Gastrocnemius medialis (tissue), 4 donors: Measurements from ENCODE around the gene NUBPL. TPM values are rescaled to one million over a fixed set of nuclear protein-coding genes. Genes with fewer than 3 reads are reported as not detected.
"Not testable (repeated sequence)": the region's sequence is repeated elsewhere in the genome, so short reads cannot be mapped to it uniquely, and the experiment has no call there.

Experiments
- ATAC-seq, 2 donors: fragments of 150-250 bp; one replicate each; pipeline ENCODE4 v1.9.1; 2016
- DNase-seq, 2 donors: peaks; one replicate each; pipeline ENCODE4 v3.0.0-alpha.2; 2019
- H3K27ac ChIP-seq, 4 donors: fragments of 200-600 bp; sonication (generic); 1 replicate in 1 of 4; 2 replicates in 3 of 4; pipeline ENCODE4 v1.5.1; 2016 to 2018; ENCODE audit warnings: mild to moderate bottlenecking in 2 of 4, moderate library complexity in 1 of 4
- H3K27me3 ChIP-seq, 3 donors: fragments of 200-600 bp; sonication (generic) in 2 of 3; 1 replicate in 1 of 3; 2 replicates in 2 of 3; pipeline versions ENCODE4 v1.5.1 to v1.6.0; 2016 to 2019; ENCODE audit warnings: mild to moderate bottlenecking in 1 of 3, moderate library complexity in 1 of 3
- H3K36me3 ChIP-seq, 2 donors: fragments of 200-600 bp; sonication (generic) in 1 of 2; one replicate each; pipeline ENCODE4 v1.5.1; 2017 to 2018
- H3K4me1 ChIP-seq, 2 donors: fragments of 200-600 bp; sonication (generic) in 1 of 2; one replicate each; pipeline ENCODE4 v1.5.1; 2016 to 2017; ENCODE audit warnings: mild to moderate bottlenecking in 2 of 2
- H3K4me3 ChIP-seq, 4 donors: fragments of 200-600 bp; sonication (generic) in 3 of 4; 1 replicate in 1 of 4; 2 replicates in 3 of 4; pipeline ENCODE4 v1.5.1; 2016 to 2019; ENCODE audit warnings: mild to moderate bottlenecking in 2 of 4
- H3K9me3 ChIP-seq, 3 donors: fragments of 200-600 bp; sonication (generic) in 2 of 3; 1 replicate in 1 of 3; 2 replicates in 2 of 3; pipeline ENCODE4 v1.5.1; 2016 to 2019
- CTCF ChIP-seq, 5 experiments: fragments of 450-650 bp in 3 of 5; fragments of 200-600 bp in 2 of 5; sonication (generic) in 2 of 5; IDR thresholded peaks in 4 of 5; conservative IDR thresholded peaks in 1 of 5; 1 replicate in 4 of 5; 2 replicates in 1 of 5; pipeline ENCODE4 v1.5.1; 2016 to 2019; ENCODE audit warnings: antibody characterized with exemption in 5 of 5, mild to moderate bottlenecking in 3 of 5, moderate library complexity in 3 of 5
- POLR2A ChIP-seq, 2 donors: fragments of 450-650 bp; IDR thresholded peaks; one replicate each; pipeline ENCODE4 v1.6.1; 2017; ENCODE audit warnings: antibody characterized with exemption in 2 of 2, mild to moderate bottlenecking in 2 of 2, moderate library complexity in 2 of 2
- in situ Hi-C, 4 donors: fragments of 200-750 bp; cut with MboI; loops; one replicate each; pipeline versions ENCODE4 v1.15.0 to v1.8.0; 2017; ENCODE audit warnings: low sequenced_read_pairs in 4 of 4
- intact Hi-C: fragments of 100-400 bp; cut with DNase I; formaldehyde crosslinking; loops from one replicate; pipeline ENCODE4 v1.15.1; 2023; ENCODE audit warnings: low total_unique reads
- total RNA-seq, 4 donors: library from RNA; depleted of rRNA; stranded (reverse); fragments of >200 nt; gene quantifications; one replicate each; pipeline versions ENCODE4 v1.1.0 to v1.2.3, GENCODE V29; 2016

NUBPL gene
- total RNA-seq, 4 donors from 2014 or later, result 4.5 to 12.3 (median 7.7) TPM

DNA sequence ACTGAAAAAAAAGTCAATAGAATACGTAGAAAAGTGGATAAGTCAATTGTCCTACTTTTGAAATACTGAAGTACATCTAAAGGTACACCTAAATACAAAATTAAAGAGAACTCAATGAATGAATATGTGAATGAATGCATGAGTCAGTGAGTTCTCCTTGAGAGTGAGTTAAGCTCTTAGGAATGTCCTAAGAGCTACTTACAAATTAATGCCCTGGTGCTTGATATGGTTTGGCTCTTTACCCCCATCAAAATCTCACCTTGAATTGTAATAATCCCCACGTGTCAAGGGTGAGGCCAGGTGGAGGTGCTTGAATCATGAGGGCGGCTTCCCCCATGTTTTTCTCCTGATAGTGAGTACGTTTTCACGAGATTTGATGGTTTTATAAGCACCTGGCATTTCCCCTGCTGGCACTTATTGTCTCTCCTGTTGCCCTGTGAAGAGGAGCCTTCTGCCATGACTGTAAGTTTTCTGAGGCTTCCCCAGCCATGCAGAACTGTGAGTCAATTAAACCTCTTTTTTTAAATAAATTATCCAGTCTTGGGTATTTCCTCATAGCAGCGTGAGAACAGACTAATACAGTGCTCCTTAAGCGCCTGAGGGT, 323.7 kb downstream of the NUBPL start:
- TF ChIP-seq POLR2A (IDR thresholded peaks at IDR 0.05) (no peak), CTCF (IDR thresholded peaks at IDR 0.05 in 4 of 5, conservative IDR thresholded peaks at IDR 0.05 in 1 of 5) (no peak)
- in situ Hi-C loops (no loop called here), intact Hi-C loops (no loop called here)
- ATAC-seq (no peak), DNase-seq (no peak)
- Histone ChIP-seq H3K27ac (no peak overlapping the region), H3K4me3 (no peak overlapping the region), H3K4me1 (no peaks in the 10 kb centered on the region), H3K36me3 (no peaks in the 10 kb centered on the region), H3K27me3 (no peaks in the 10 kb centered on the region), H3K9me3 (no peaks in the 10 kb centered on the region)

DNA sequence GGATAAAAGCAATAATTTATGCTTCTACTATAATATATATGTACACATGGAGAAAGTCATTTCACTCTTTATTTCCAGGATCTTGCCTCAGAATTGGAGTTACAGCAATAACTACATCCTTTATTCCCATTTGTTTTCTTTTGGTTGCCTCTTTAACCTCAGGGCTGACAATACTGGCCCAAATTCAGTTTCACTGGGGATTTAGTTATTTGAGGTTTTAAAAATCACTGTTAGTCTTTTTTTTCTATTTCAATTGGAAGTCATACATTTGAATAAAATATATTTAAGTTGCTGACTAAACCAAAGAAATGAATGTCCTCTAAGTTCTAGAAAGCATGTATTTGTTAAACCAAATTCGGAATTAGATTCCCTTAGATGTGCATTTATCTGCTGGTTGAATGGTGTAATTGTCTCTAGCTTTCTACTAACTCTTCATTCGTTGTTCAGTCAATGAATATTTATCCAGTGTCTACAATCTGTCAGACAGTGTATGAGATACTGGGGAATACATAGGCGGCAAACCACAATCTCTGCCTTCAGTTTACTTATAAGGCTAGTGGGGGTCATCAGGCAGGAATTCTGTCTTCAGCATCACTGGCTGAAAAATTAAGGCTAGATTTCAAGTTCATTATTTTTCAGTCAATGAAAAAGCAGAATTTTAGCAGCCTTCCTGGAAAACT, 325.1 kb downstream of the NUBPL start:
- intact Hi-C loops, result no loop called here
- Histone ChIP-seq H3K4me1 (no peaks in the 10 kb centered on the region), H3K27me3 (no peaks in the 10 kb centered on the region), H3K4me3 (no peak overlapping the region), H3K36me3 (no peaks in the 10 kb centered on the region), H3K9me3 (no peaks in the 10 kb centered on the region), H3K27ac (no peak overlapping the region)
- no peak for TF ChIP-seq CTCF (IDR thresholded peaks at IDR 0.05 in 4 of 5, conservative IDR thresholded peaks at IDR 0.05 in 1 of 5)
- TF ChIP-seq POLR2A (IDR thresholded peaks at IDR 0.05), result no peak
- in situ Hi-C loops, result no loop called here
- ATAC-seq (no peak), DNase-seq (no peak)

GRCh38 chr14:31887929-31888580, 326.9 kb downstream of the NUBPL start:
- intact Hi-C loops (no loop called here), in situ Hi-C loops (no loop called here)
- Histone ChIP-seq H3K27ac (no peak overlapping the region), H3K36me3 (no peaks in the 10 kb centered on the region), H3K27me3 (no peaks in the 10 kb centered on the region), H3K9me3 (no peaks in the 10 kb centered on the region), H3K4me3 (no peak overlapping the region), H3K4me1 (no peaks in the 10 kb centered on the region)
- DNase-seq (no peak), ATAC-seq (no peak)
- no peak for TF ChIP-seq CTCF (IDR thresholded peaks at IDR 0.05 in 4 of 5, conservative IDR thresholded peaks at IDR 0.05 in 1 of 5)
- no peak for TF ChIP-seq POLR2A (IDR thresholded peaks at IDR 0.05)

- in situ Hi-C loops, result no loop called here
- Histone ChIP-seq H3K27me3 (no peaks in the 10 kb centered on the region), H3K4me3 (no peak overlapping the region), H3K9me3 (no peaks in the 10 kb centered on the region), H3K4me1 (peaks cover 0 to 4% of the 10 kb centered on the region in 2 donors), H3K27ac (no peak overlapping the region), H3K36me3 (no peaks in the 10 kb centered on the region)
- ATAC-seq (no peak), DNase-seq (no peak)
- intact Hi-C loops, result no loop called here
- no peak for TF ChIP-seq POLR2A (IDR thresholded peaks at IDR 0.05)
- TF ChIP-seq CTCF (IDR thresholded peaks at IDR 0.05 in 4 of 5, conservative IDR thresholded peaks at IDR 0.05 in 1 of 5), result no peak
Measured at GRCh38 chr14:31889297-31889696, 328.1 kb downstream of the NUBPL start.

DNA sequence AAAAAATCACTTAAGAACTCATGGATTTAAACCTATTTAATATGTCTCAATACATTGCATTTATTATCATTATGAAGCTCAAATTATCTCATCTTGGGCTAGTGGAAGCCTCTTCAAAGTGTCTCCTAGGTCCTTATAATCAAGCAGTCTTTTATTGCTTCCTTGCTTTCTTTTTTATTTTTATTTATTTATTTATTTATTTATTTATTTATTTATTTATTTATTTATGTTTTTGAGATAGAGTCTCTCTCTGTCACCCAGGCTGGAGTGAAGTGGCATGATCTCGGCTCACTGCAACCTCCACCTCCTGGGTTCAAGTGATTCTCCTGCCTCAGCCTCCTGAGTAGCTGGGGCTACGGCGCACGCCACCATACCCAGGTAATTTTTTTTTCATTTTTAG, 329.0 kb downstream of the NUBPL start:
- H3K36me3 ChIP-seq, H3K4me3 ChIP-seq, intact Hi-C loops, H3K4me1 ChIP-seq, DNase-seq, in situ Hi-C loops, H3K27ac ChIP-seq, ATAC-seq, H3K9me3 ChIP-seq, H3K27me3 ChIP-seq: not testable (repeated sequence)
